Gastrocnemius medialis (tissue), 4 donors: ENCODE measurements around the gene TMEM115. TPM values are rescaled to one million over a fixed set of nuclear protein-coding genes. Genes with fewer than 3 reads are reported as not detected.

Source experiments
- ATAC-seq, 2 donors: fragments of 150-250 bp; one replicate each; pipeline ENCODE4 v1.9.1; 2016
- DNase-seq, 2 donors: peaks; one replicate each; pipeline ENCODE4 v3.0.0-alpha.2; 2019
- H3K27ac ChIP-seq, 4 donors: fragments of 200-600 bp; sonication (generic); 1 replicate in 1 of 4; 2 replicates in 3 of 4; pipeline ENCODE4 v1.5.1; 2016 to 2018; ENCODE audit warnings: mild to moderate bottlenecking in 2 of 4, moderate library complexity in 1 of 4
- H3K27me3 ChIP-seq, 3 donors: fragments of 200-600 bp; sonication (generic) in 2 of 3; 1 replicate in 1 of 3; 2 replicates in 2 of 3; pipeline versions ENCODE4 v1.5.1 to v1.6.0; 2016 to 2019; ENCODE audit warnings: mild to moderate bottlenecking in 1 of 3, moderate library complexity in 1 of 3
- H3K36me3 ChIP-seq, 2 donors: fragments of 200-600 bp; sonication (generic) in 1 of 2; one replicate each; pipeline ENCODE4 v1.5.1; 2017 to 2018
- H3K4me1 ChIP-seq, 2 donors: fragments of 200-600 bp; sonication (generic) in 1 of 2; one replicate each; pipeline ENCODE4 v1.5.1; 2016 to 2017; ENCODE audit warnings: mild to moderate bottlenecking in 2 of 2
- H3K4me3 ChIP-seq, 4 donors: fragments of 200-600 bp; sonication (generic) in 3 of 4; 1 replicate in 1 of 4; 2 replicates in 3 of 4; pipeline ENCODE4 v1.5.1; 2016 to 2019; ENCODE audit warnings: mild to moderate bottlenecking in 2 of 4
- H3K9me3 ChIP-seq, 3 donors: fragments of 200-600 bp; sonication (generic) in 2 of 3; 1 replicate in 1 of 3; 2 replicates in 2 of 3; pipeline ENCODE4 v1.5.1; 2016 to 2019
- POLR2A ChIP-seq, 2 donors: fragments of 450-650 bp; IDR thresholded peaks; one replicate each; pipeline ENCODE4 v1.6.1; 2017; ENCODE audit warnings: antibody characterized with exemption in 2 of 2, mild to moderate bottlenecking in 2 of 2, moderate library complexity in 2 of 2
- in situ Hi-C, 4 donors: fragments of 200-750 bp; cut with MboI; loops; one replicate each; pipeline versions ENCODE4 v1.15.0 to v1.8.0; 2017; ENCODE audit warnings: low sequenced_read_pairs in 4 of 4
- intact Hi-C: fragments of 100-400 bp; cut with DNase I; formaldehyde crosslinking; loops from one replicate; pipeline ENCODE4 v1.15.1; 2023; ENCODE audit warnings: low total_unique reads
- total RNA-seq, 4 donors: library from RNA; depleted of rRNA; stranded (reverse); fragments of >200 nt; gene quantifications; one replicate each; pipeline versions ENCODE4 v1.1.0 to v1.2.3, GENCODE V29; 2016
- TF ChIP-seq, protein P1 (sequence below), 5 experiments: fragments of 450-650 bp in 3 of 5; fragments of 200-600 bp in 2 of 5; sonication (generic) in 2 of 5; IDR thresholded peaks in 4 of 5; conservative IDR thresholded peaks in 1 of 5; 1 replicate in 4 of 5; 2 replicates in 1 of 5; pipeline ENCODE4 v1.5.1; 2016 to 2019; ENCODE audit warnings: antibody characterized with exemption in 5 of 5, mild to moderate bottlenecking in 3 of 5, moderate library complexity in 3 of 5

Gene TMEM115
- total RNA-seq, 4 donors from 2014 or later, result 26.9 to 57.8 (median 42.3) TPM

DNA sequence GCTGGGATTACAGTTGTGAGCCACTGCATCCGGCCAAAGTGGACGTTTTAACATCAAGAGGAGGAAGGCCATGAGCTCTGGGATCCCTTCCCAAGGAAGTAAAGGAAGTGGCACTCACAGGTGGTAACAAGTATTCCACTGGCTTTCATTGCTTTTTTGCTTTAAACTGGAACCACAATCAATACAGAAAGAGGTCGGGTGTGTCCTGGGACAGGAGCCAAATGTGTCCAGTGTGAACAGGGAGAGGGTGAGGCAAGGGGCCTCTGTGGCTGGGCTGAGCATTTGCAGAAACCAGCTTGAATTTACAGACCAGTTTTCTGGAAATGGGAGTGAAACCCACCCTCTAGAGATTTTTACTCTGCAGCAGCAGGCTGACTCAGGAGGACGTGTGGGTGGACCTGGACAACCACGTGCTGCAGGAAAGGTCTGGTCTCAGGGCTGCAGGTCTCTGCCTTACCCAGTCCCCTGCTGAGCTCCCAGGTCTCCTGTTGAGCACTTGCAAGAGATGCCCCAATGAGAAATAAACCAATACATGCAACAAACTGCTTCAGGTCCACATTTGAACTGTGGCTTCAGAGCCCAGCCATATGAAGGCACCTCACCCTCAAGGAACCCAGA, 42.8 kb upstream of the TMEM115 start:
- Histone ChIP-seq H3K4me1 (no peaks in the 10 kb centered on the region), H3K9me3 (no peaks in the 10 kb centered on the region), H3K27me3 (no peaks in the 10 kb centered on the region), H3K27ac (no peak overlapping the region), H3K36me3 (no peaks in the 10 kb centered on the region), H3K4me3 (no peak overlapping the region)
- ATAC-seq (no peak), DNase-seq (no peak)
- in situ Hi-C loops (no loop called here), intact Hi-C loops (no loop called here)
- TF ChIP-seq POLR2A (IDR thresholded peaks at IDR 0.05), result no peak
- TF ChIP-seq, protein P1, sequence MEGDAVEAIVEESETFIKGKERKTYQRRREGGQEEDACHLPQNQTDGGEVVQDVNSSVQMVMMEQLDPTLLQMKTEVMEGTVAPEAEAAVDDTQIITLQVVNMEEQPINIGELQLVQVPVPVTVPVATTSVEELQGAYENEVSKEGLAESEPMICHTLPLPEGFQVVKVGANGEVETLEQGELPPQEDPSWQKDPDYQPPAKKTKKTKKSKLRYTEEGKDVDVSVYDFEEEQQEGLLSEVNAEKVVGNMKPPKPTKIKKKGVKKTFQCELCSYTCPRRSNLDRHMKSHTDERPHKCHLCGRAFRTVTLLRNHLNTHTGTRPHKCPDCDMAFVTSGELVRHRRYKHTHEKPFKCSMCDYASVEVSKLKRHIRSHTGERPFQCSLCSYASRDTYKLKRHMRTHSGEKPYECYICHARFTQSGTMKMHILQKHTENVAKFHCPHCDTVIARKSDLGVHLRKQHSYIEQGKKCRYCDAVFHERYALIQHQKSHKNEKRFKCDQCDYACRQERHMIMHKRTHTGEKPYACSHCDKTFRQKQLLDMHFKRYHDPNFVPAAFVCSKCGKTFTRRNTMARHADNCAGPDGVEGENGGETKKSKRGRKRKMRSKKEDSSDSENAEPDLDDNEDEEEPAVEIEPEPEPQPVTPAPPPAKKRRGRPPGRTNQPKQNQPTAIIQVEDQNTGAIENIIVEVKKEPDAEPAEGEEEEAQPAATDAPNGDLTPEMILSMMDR (IDR thresholded peaks at IDR 0.05 in 4 of 5, conservative IDR thresholded peaks at IDR 0.05 in 1 of 5), result no peak

DNA sequence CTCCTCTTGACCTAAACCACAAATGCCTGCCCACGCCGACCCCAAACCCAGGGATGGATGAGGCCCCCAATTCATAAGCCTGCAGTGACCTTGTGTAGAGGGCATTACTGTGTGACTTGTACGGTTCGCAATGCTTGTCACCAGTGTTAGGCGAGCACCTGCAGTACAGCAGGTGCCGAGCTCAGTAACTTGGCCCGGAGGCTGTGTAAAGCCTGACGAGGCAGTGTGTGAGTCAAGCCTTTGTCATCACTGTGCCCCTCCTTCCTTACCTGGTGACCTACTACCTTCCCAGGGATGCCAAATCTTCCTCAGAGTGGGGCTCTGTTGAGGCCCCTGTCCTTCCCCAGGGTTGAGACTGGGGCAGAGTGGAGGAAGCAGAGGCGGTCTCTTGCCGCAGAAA, 37.2 kb upstream of the TMEM115 start:
- in situ Hi-C loops, result no loop called here
- H3K36me3 ChIP-seq, result no peaks in the 10 kb centered on the region
- intact Hi-C loops, result no loop called here
- no peaks in the 10 kb centered on the region for H3K27me3 ChIP-seq
- DNase-seq, result no peak
- H3K27ac ChIP-seq, result no peak overlapping the region
- no peak for ATAC-seq
- H3K4me1 ChIP-seq, result peaks cover 8% of the 10 kb centered on the region in 2 donors
- no peak overlapping the region for H3K4me3 ChIP-seq
- TF ChIP-seq, protein P1 (IDR thresholded peaks at IDR 0.05 in 4 of 5, conservative IDR thresholded peaks at IDR 0.05 in 1 of 5), result no peak
- no peak for TF ChIP-seq POLR2A (IDR thresholded peaks at IDR 0.05)
- no peaks in the 10 kb centered on the region for H3K9me3 ChIP-seq

DNA sequence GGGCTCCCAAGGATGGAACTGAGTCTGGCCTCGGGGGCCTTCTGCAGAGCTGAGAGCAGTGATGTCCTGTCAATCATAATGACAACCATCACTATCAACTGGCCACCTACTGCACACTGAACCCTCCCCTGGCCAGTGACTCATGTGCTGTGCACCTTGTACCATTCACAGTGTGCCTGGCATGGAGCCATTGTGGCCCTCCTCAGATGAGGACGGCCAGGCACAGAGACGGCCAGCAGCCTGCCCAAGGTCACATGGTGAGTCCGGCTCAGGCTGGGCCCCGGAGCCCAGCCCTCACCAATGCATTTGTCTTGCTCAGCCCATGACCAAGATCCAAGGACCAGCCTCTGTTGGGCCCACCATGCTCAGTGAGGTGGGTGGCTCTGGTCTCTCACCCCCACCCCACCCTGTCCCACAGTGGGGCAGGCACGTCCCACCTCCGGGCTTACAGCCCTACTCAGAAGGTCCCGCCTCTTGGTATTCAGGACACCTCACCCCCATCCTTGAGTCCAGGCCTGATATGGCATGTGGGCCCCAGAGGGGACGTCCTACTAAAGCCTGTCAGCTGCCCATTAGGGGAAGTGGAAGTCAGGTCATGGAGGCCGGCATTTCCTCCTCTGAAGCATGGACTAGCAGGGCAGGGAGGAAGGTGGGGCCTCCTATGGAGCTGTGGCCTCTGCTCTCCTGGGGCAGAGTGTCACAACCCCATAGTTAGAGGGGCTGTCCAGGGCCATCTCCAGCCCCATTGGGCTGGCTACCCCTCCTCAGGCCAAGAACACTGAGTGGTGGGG, 35.9 kb upstream of the TMEM115 start:
- no peak for ATAC-seq
- H3K27ac ChIP-seq, result no peak overlapping the region
- intact Hi-C loops (no loop called here), in situ Hi-C loops (no loop called here)
- TF ChIP-seq, protein P1 (IDR thresholded peaks at IDR 0.05 in 4 of 5, conservative IDR thresholded peaks at IDR 0.05 in 1 of 5), result no peak
- TF ChIP-seq POLR2A (IDR thresholded peaks at IDR 0.05), result no peak
- no peak overlapping the region for H3K4me3 ChIP-seq
- peaks cover 18 to 20% of the 10 kb centered on the region in 2 donors for H3K4me1 ChIP-seq
- no peaks in the 10 kb centered on the region for H3K9me3 ChIP-seq
- no peaks in the 10 kb centered on the region for H3K36me3 ChIP-seq
- DNase-seq, result no peak
- no peaks in the 10 kb centered on the region for H3K27me3 ChIP-seq

DNA sequence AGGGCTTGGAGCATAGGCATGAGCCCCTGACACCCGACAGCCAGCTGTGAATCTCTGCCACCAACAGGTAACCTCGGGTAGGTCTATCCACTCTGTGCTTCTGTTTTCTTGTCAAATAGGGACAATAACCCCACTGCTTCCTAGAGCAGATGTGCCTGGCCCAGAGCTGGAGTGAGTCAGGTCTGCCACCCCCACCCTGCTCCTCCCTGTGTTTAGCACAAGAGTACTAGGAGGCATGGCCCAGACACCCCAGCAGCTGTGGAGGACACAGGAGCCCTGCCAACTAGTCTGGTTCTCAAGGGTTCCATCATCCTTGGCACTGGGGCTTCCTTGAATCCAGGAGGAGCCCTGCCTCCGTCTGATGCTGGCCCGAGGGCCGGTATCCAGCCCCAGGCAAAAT, 33.7 kb upstream of the TMEM115 start:
- in situ Hi-C loops, result no loop called here
- intact Hi-C loops, result no loop called here
- ATAC-seq (no peak), DNase-seq (no peak)
- Histone ChIP-seq H3K27me3 (no peaks in the 10 kb centered on the region), H3K4me3 (no peak overlapping the region), H3K9me3 (no peaks in the 10 kb centered on the region), H3K4me1 (peaks cover 18 to 23% of the 10 kb centered on the region in 2 donors), H3K36me3 (no peaks in the 10 kb centered on the region), H3K27ac (no peak overlapping the region)
- TF ChIP-seq, protein P1 (IDR thresholded peaks at IDR 0.05 in 4 of 5, conservative IDR thresholded peaks at IDR 0.05 in 1 of 5), result no peak
- no peak for TF ChIP-seq POLR2A (IDR thresholded peaks at IDR 0.05)
